Dermis blood vessel endothelial cell (primary cell): ENCODE data around the gene EGFR. TPM values are rescaled to one million over a fixed set of nuclear protein-coding genes. Genes with fewer than 3 reads are reported as not detected.
A peak's percentile ranks its signal among the peaks of the same experiment; 100 is the strongest.

Experiments
- DNase-seq: peaks from one replicate; pipeline ENCODE4 v3.0.0; 2010
- total RNA-seq: library from RNA; depleted of rRNA; stranded (reverse); fragments of >200 nt; gene quantifications from 2 replicates; pipeline ENCODE4 v1.2.3, GENCODE V29; 2014

EGFR gene
- total RNA-seq, 1 donor from 2014 or later = 0.85 TPM

- DNase-seq = no peak
Observed at GRCh38 chr7:55083206-55083605, 64.4 kb downstream of the EGFR start.

GRCh38 chr7:55084307-55084706, 65.5 kb downstream of the EGFR start:
- DNase-seq = no peak

GRCh38 chr7:55085511-55086412, 66.9 kb downstream of the EGFR start:
- DNase-seq = no peak

- peak; percentile 41 for DNase-seq
Observed at GRCh38 chr7:55086413-55087201, 67.8 kb downstream of the EGFR start.

- DNase-seq = no peak
Observed at GRCh38 chr7:55087521-55087961, 68.7 kb downstream of the EGFR start.

- DNase-seq = no peak
Observed at GRCh38 chr7:55088107-55088506, 69.3 kb downstream of the EGFR start.

GRCh38 chr7:55088620-55089019, 69.8 kb downstream of the EGFR start:
- no peak for DNase-seq

GRCh38 chr7:55092186-55092974, 73.6 kb downstream of the EGFR start:
- no peak for DNase-seq

- no peak for DNase-seq
Observed at GRCh38 chr7:55092975-55093373, 74.2 kb downstream of the EGFR start.

GRCh38 chr7:55093674-55094073, 74.9 kb downstream of the EGFR start:
- DNase-seq = no peak

GRCh38 chr7:55094092-55094690, 75.4 kb downstream of the EGFR start:
- no peak for DNase-seq

GRCh38 chr7:55095672-55096071, 76.9 kb downstream of the EGFR start:
- no peak for DNase-seq

GRCh38 chr7:55096323-55096722, 77.5 kb downstream of the EGFR start:
- no peak for DNase-seq

- no peak for DNase-seq
Observed at GRCh38 chr7:55097100-55097499, 78.3 kb downstream of the EGFR start.

GRCh38 chr7:55099066-55099820, 80.4 kb downstream of the EGFR start:
- DNase-seq = no peak

- DNase-seq = no peak
Observed at GRCh38 chr7:55099821-55100543, 81.2 kb downstream of the EGFR start.

- DNase-seq = no peak
Observed at GRCh38 chr7:55100544-55101327, 81.9 kb downstream of the EGFR start.

GRCh38 chr7:55101359-55101758, 82.5 kb downstream of the EGFR start:
- DNase-seq = no peak

- no peak for DNase-seq
Observed at GRCh38 chr7:55104123-55104522, 85.3 kb downstream of the EGFR start.
